GM19035 (cell line): ENCODE data around the gene NUP50.
A peak's percentile ranks its signal among the peaks of the same experiment; 100 is the strongest.

Source experiments
- ATAC-seq: cut with Tn5 transposase; IDR thresholded peaks from one replicate; pipeline ENCODE4 v1.9.1; 2021; ENCODE audit not compliant: unreplicated experiment

NUP50 gene

GRCh38 chr22:45163451-45164269, at the start of gene NUP50:
TSS of gene NUP50 (plus strand) at chr22:45163925. CDS start at chr22:45168178, 4,253 bp downstream.
- peak; percentile 80 for ATAC-seq

- ATAC-seq: no peak
Observed at GRCh38 chr22:45120440-45120839, 43.3 kb upstream of the NUP50 start.

- no peak for ATAC-seq
Observed at GRCh38 chr22:45120931-45121330, 42.8 kb upstream of the NUP50 start.

GRCh38 chr22:45124176-45124847, 39.4 kb upstream of the NUP50 start:
- ATAC-seq: no peak

- ATAC-seq: no peak
Observed at GRCh38 chr22:45125188-45125587, 38.5 kb upstream of the NUP50 start.

GRCh38 chr22:45127866-45128265, 35.9 kb upstream of the NUP50 start:
- no peak for ATAC-seq

GRCh38 chr22:45129703-45130524, 33.8 kb upstream of the NUP50 start:
- ATAC-seq: no peak

- ATAC-seq: no peak
Observed at GRCh38 chr22:45130891-45131290, 32.8 kb upstream of the NUP50 start.

GRCh38 chr22:45131749-45132148, 32.0 kb upstream of the NUP50 start:
- no peak for ATAC-seq

GRCh38 chr22:45134313-45134712, 29.4 kb upstream of the NUP50 start:
- no peak for ATAC-seq

GRCh38 chr22:45136594-45136993, 27.1 kb upstream of the NUP50 start:
- no peak for ATAC-seq

GRCh38 chr22:45139693-45140092, 24.0 kb upstream of the NUP50 start:
- no peak for ATAC-seq

- no peak for ATAC-seq
Observed at GRCh38 chr22:45142376-45142775, 21.3 kb upstream of the NUP50 start.

GRCh38 chr22:45144916-45145315, 18.8 kb upstream of the NUP50 start:
- no peak for ATAC-seq

GRCh38 chr22:45149671-45150070, 14.1 kb upstream of the NUP50 start:
- ATAC-seq: no peak

GRCh38 chr22:45150139-45150538, 13.6 kb upstream of the NUP50 start:
- no peak for ATAC-seq

- no peak for ATAC-seq
Observed at GRCh38 chr22:45151503-45151902, 12.2 kb upstream of the NUP50 start.

- ATAC-seq: no peak
Observed at GRCh38 chr22:45154383-45154782, 9.3 kb upstream of the NUP50 start.

GRCh38 chr22:45155050-45155840, 8.5 kb upstream of the NUP50 start:
- no peak for ATAC-seq

- no peak for ATAC-seq
Observed at GRCh38 chr22:45157907-45158306, 5.8 kb upstream of the NUP50 start.
